Stimulated activated CD8-positive, alpha-beta memory T cell treated with anti-CD3 and anti-CD28 coated beads, Interleukin-2, amount 100 ng/mL, for 1 hour (primary cell): ENCODE data around the gene FOCAD.

Experiments
- DNase-seq, 2 donors: peaks; one replicate each; pipeline ENCODE4 v3.0.0-alpha.2; 2020; ENCODE audit warnings: low read depth in 2 of 2

FOCAD gene

DNA sequence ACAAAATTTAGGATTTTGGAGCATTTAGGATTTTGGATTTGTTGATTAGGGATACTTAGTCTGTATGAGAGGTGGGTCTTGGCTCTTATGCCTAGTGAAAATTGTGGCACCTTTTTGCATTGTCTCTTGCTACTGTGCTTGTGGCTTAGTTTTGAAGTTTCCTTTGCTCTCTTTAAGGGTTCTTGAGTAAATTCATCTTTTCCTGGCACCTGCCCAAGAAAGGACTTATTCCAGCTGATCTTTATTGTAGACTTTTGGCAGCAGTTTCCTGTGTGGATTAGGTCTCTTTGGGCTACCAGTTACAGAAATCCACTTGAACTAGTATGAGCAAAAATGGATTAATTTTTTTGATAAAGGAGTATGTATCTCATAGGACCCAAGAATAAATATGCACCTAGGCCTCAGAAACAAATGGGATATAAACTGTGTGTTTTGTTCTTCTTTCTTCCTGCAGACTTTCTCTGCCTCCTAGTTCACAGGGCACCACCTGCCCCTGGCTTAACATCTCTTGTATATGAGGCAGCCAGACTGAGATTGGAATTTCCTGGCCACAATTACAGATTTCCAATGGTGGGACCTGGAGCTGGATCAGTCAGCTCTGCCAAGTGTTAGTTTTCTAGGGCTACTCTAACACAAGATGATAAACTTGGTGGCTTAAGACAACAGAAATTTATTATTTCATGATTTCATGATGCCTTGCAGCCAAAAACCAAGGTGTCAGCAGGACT is 44.6 kb downstream of the FOCAD start:
- no peak for DNase-seq

- DNase-seq: no peak
Observed at GRCh38 chr9:20729523-20729922, 45.5 kb downstream of the FOCAD start.

DNA sequence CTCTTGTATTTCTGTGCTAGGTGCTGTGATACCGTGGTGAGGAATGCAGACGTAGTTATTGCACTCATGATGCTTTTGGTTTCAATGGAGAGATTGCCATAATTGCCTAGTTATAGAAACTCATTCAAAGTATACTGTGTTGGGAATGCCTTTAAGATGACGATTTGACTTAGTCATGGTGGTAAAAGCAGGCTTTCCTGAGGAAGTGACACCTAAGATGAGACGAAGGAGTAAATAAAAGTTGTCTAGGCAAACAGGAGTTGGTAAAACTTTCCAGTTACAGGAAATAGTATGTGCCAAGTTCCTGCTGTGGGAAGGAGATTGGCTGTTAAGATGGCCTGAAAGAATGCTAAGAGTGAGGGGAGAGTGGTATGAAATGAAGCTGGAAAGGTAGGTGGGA is 48.1 kb downstream of the FOCAD start:
- DNase-seq: no peak

GRCh38 chr9:20734275-20734674 is 50.2 kb downstream of the FOCAD start:
- DNase-seq: no peak

GRCh38 chr9:20740304-20740703 is 56.2 kb downstream of the FOCAD start:
- DNase-seq: no peak

DNA sequence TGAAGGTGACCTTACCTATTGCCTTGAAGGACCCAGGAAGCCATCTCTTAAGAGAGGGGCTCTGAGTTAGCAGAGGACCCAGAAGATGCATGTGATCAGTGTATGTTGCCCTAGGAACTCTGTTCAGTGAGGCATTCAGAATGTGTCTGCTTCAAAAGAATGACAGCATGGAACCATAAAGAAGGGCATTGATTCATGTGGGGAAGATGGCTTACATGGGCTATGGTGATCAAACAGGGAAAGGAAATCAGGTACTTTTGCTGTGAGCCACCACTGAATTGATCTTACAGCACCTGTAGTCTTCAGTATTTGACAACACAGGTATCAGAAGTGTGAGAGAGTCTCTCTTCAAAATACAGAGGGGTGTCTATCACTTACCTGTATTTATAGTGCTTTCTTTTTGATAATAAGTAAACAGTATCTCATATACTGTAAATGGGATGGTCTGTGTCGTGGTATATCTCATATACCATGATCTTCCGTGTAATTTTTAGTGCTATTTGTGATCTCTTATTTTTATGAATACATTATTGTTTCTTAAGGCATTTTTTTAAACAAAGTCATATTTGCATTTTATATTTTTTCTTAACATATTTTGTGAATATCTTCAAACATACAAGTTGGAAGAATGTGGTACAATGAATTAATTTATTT is 57.0 kb downstream of the FOCAD start:
- DNase-seq: no peak

DNA sequence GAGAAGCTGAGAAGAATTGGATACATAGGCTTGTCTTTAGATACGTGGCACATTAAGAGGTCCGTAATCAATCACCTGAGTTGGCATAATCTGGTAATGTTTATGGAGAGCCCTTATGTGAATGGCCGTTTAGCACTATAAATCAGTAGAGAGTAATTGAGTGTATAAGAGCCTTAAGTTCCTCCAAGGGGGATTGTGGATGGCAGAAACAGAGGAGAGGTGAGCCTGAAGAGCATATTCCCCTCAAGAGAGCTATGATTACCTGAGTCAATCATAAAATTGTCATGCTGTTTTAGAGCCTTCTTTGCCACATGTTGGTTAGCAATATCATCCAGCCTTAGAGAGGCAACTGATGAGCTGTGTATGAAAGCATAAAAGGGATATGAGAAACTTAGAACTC is 58.8 kb downstream of the FOCAD start:
- no peak for DNase-seq

DNA sequence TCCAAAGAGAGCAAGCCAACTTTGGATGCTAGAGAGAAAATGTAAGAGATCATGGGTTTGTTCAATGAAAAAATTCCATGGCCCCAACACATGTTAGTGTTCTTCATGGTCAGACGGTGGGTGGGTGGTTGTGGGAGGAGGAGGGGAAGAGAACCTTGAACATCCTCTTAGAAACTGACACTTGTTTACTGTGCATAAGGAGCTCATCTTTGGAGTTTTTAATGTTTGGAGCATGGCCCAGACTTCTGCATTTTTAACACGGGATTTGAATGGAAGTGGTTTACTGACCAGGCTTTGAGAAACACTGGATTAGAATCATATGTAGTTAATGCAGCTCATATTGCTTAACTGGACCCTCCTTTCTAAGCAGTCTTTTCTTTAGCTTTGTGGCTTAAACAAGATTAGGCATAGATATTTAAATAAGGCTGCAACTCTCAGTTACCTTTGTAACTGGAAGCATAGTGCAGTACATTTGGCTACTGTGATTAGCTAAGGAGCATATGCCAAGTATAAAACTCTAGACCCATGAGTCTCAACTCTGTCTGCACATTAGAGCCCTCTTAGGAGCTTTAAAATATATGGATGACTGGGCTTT is 60.1 kb downstream of the FOCAD start:
- DNase-seq: no peak

DNA sequence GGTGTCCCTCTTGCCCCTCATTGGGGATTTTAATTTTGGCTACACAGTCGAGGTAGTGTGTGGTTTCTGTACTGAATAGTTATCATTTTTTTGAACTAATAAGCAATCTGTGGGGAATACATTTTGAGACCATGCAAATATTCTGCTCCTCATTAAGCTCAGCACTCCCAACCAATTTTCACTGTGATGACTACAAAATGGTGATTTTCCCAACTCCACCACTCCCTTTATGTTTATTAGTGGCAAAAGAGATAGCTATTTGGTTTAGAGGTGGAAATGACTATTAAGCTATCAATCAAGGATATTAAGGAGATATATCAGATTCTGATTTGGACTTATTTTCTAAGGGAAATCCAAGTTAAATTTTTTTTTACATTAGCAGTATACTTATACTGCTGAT is 62.9 kb downstream of the FOCAD start:
- DNase-seq: no peak

DNA sequence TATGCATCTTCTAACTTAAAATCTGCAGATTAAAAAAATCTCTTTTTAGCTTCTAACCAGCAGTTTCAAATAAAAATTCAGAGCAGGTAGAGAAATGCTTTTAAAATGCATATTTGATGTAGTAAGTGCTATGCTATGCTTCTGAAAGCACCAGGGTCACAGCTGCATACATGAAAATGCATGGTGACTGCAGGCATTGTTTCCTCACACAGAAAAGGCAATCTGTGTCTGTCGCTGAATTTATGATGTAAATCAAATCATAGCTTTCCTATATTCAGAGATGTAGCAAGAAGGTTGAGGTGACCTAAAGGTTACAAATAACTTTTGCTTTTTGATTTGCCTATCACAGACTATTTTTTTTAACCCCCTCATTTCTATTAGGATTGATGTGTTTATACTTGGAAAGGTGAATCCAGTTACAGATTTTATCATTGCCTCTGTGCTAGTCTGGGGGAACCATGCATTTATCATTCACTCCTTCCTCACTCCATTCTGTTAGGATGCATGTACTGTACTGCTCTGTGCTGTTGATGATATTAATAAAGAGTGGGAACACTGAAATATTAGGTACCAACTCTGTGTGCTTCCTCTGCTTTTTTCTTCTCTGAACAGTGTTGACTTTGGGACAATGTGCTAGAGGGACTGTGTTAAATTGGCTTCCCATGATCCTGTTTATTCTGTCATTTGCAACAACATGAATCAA is 65.6 kb downstream of the FOCAD start:
- no peak for DNase-seq

DNA sequence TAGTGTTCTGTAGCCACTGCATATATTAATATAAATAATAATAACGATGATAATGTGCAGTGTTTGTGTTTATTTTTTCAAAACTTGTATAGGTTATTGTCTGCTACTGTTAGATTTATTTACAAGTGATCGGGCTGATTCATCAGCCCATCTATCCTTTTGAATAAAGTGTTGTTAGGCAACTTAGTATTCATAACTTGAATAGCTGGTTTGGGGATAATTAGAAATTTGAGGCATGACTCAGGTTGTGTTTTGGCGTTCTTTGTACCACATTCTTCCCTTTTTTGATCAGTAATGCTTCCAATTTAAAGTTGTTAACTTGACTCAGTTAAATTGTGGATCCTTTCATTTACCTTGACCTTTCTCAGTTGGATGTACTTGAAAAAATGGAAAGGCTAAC is 69.7 kb downstream of the FOCAD start:
- DNase-seq: no peak

DNA sequence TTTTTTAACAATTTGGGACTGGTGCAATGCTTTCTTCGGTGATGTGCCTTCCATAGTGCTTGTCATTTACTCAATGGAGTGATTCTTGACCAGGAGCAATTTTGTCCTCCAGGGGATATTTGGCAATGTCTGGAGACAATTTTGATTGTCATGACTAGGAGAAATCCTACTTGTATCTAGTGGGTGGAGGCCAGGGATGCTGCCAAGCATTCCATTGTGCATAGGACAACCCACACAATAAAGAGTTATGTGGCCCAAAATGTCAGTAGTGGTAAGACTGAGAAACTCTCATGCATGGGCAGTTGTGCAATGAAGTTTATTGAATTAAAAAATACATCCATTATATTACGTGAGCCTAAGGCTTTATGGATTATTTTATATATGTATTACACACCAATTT is 70.5 kb downstream of the FOCAD start:
- no peak for DNase-seq

DNA sequence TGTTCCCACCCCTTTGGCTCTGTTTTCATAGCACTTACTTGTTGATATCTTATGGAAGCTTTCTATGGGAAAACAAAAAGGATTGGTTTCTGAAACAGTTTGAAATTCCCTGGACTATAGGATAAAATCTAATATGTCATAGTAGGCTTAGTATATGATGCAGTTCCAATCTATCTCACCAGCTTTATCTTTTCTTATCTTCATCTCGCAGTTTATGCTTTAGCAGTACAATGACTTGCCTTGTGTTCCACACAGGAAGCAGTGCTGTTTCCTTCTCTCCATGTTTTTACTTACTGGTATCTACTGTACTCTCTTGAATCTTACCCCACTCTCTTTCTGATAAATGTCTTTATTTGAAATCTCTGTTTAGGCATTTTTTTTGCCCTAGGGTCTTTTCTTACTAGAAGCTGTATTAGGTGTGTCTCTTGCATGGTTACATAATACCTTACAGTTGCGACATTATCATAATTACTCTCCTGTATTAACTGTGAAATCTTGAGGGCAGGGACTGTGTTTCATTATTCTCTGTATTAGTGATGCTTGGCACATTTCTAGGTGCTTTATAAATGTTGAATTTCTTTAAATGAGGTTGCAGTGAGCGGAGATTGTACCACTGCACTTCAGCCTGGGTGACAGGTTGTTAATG is 76.3 kb downstream of the FOCAD start:
- no peak for DNase-seq

GRCh38 chr9:20770947-20771346 is 86.9 kb downstream of the FOCAD start:
- DNase-seq: no peak

- DNase-seq: no peak
Observed at GRCh38 chr9:20771729-20772128, 87.7 kb downstream of the FOCAD start.

- DNase-seq: no peak
Observed at GRCh38 chr9:20775683-20776082, 91.6 kb downstream of the FOCAD start.

DNA sequence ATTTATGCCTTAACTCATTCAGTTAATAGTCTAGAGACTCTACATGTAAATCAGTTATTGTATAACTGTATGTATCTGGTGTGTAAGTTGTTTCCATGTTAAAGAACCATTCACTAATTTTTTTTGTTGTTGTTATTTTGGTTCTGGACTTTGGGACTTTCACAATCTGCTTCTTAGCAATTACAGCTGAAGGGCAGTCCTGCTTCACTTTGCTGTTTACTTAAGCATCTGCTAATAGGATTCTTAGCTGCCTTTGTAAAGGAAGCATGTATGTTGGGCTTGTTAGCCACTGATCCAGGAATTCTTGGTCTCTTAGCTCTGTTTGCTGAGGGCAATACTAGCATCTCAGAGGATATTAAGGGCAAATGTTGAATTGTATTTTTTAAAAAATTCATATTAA is 97.0 kb downstream of the FOCAD start:
- DNase-seq: no peak

- DNase-seq: no peak
Observed at GRCh38 chr9:20782289-20782688, 98.2 kb downstream of the FOCAD start.

DNA sequence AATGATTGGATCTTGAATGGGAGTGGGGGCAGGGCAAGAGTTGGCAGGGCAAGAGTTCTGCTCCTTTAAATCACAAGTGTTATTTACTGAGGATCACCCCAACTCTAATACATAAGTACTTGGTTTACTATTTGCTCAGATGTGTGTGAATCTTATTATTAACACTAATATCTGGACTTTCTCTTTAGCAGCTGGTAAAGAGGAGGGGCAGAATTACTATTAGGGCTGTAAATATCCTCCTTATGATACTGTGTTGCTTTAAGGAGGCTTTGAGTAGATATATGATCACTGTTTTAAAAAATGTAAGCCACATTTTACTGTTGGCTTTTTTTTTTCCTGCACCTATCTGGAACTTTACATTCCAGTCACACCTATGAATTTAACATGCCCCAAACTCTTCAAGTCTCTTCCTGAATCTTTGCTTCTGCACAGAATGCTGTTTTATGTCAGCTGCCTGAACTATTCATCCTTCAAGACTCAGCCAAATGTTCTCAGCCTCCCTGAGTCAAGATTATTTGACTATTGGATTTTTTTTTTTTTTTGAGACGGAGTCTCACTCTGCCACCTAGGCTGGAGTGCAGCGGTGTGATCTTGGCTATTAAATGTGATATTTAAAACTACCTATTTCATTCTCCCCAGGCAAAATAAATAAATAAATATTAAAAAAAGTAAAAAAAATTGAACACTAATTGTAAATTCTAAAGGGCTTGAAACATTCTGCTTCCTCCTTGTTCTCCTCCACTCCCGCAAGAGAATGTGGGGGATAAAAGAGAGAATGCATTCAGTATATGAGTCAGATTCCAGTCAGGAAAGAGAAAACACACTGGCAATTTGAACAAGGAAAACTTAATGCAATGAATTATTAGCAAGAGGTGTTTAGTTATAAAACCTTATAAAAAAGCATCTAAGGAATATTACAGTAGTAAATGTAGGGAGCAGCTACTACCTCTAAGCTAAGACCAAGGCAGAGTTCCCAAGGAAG is 99.3 kb downstream of the FOCAD start:
- DNase-seq: no peak

DNA sequence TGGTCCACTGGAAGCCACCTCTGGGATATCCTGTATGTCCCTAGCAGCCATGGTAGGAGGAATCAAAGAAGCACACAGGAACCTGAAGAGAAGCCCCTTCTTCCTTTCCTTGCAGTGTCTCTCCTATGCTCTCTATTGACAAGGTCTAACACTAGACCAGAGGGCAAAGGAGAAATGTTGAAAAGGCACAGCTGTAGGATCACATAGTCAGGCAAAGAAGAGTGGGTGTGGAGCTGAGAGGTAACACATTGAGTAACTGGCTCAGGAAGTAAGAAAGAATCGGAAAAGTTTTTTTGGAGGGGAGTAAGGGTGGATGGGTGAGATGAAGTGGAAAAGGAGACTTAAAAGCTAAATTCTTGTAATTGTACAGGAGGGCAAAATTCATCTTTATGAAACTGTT is 100.1 kb downstream of the FOCAD start:
- no peak for DNase-seq

- DNase-seq: no peak
Observed at GRCh38 chr9:20786807-20787206, 102.7 kb downstream of the FOCAD start.
